PC-9 (cell line): ENCODE results near the gene NR3C1. TPM values are rescaled to one million over a fixed set of nuclear protein-coding genes. Genes with fewer than 3 reads are reported as not detected.

Experiments
- BruUV-seq: library from RNA; stranded (reverse); fragments of 400-500 nt; replicated peaks from 2 replicates; lab custom pipeline; 2021; lab: Mats Ljungman, UMichigan
- CTCF ChIA-PET: fragments of 300-600 bp; sonication (Branson Sonifier 250); formaldehyde crosslinking; loops from one replicate; lab custom pipeline; 2022; ENCODE audit warnings: antibody characterized with exemption; lab: Charles Lee
- POLR2A ChIA-PET: fragments of 300-600 bp; sonication (Branson Sonifier 250); formaldehyde crosslinking; loops from one replicate; lab custom pipeline; 2022; ENCODE audit warnings: antibody characterized with exemption; ENCODE audit not compliant: unreplicated experiment; lab: Charles Lee
- DNase-seq, 2 experiments: peaks; one replicate each; pipeline versions ENCODE4 v3.0.0 to v3.0.0-alpha.2; 2015 to 2022; ENCODE audit warnings: mixed read lengths in 1 of 2
- H2AFZ ChIP-seq: fragments of 200-600 bp; sonication (generic); 2 replicates; pipeline ENCODE4 v1.8.1; 2017; ENCODE audit warnings: antibody characterized with exemption
- H3F3A ChIP-seq: fragments of 200-600 bp; sonication (generic); 2 replicates; pipeline ENCODE4 v1.8.1; 2017; ENCODE audit warnings: antibody characterized with exemption, mild to moderate bottlenecking, low read depth; ENCODE audit not compliant: insufficient read depth
- H3K27ac ChIP-seq: fragments of 200-600 bp; sonication (generic); 2 replicates; pipeline ENCODE4 v1.6.1; 2016; ENCODE audit warnings: mixed run types
- H3K27me3 ChIP-seq: fragments of 200-600 bp; sonication (generic); 2 replicates; pipeline ENCODE4 v1.6.1; 2016; ENCODE audit warnings: low read depth, mixed run types; ENCODE audit not compliant: insufficient read depth
- H3K36me3 ChIP-seq: fragments of 200-600 bp; sonication (generic); 2 replicates; pipeline ENCODE4 v1.6.1; 2016; ENCODE audit warnings: low read depth, mixed run types
- H3K4me1 ChIP-seq: fragments of 200-600 bp; sonication (generic); replicated peaks from 2 replicates; pipeline ENCODE4 v1.6.1; 2016; ENCODE audit warnings: mixed run types; ENCODE audit not compliant: insufficient read depth
- H3K4me2 ChIP-seq: fragments of 200-600 bp; sonication (generic); 2 replicates; pipeline ENCODE4 v1.6.1; 2017; ENCODE audit warnings: mixed run types
- H3K4me3 ChIP-seq: fragments of 200-600 bp; sonication (generic); 2 replicates; pipeline ENCODE4 v1.6.1; 2016; ENCODE audit warnings: mixed run types
- H3K79me2 ChIP-seq: fragments of 200-600 bp; sonication (generic); 2 replicates; pipeline ENCODE4 v1.6.1; 2017; ENCODE audit warnings: low read depth, mixed run types
- H3K9me2 ChIP-seq: fragments of 200-600 bp; sonication (generic); 2 replicates; pipeline ENCODE4 v1.8.1; 2017; ENCODE audit warnings: mild to moderate bottlenecking; ENCODE audit not compliant: insufficient read depth
- H3K9me3 ChIP-seq: fragments of 200-600 bp; sonication (generic); 2 replicates; pipeline ENCODE4 v1.8.1; 2016; ENCODE audit warnings: low read depth; ENCODE audit not compliant: insufficient read depth
- H4K20me1 ChIP-seq: fragments of 200-600 bp; sonication (generic); 2 replicates; pipeline ENCODE4 v1.8.1; 2017; ENCODE audit not compliant: insufficient read depth
- CTCF ChIP-seq: fragments of 200-600 bp; sonication (generic); conservative IDR thresholded peaks from 2 replicates; pipeline ENCODE4 v1.6.1; 2017; ENCODE audit warnings: mixed run types, antibody characterized with exemption, mild to moderate bottlenecking, moderate library complexity
- EZH2 ChIP-seq: fragments of 200-600 bp; sonication (generic); IDR thresholded peaks from 2 replicates; pipeline ENCODE4 v1.8.0; 2017; ENCODE audit warnings: antibody characterized with exemption, low read depth
- intact Hi-C: fragments of 100-400 bp; cut with micrococcal nuclease; formaldehyde crosslinking; loops from one replicate; pipeline ENCODE4 v1.10.0; 2022; ENCODE audit not compliant: unreplicated experiment
- total RNA-seq: library from RNA; stranded (reverse); gene quantifications from 2 replicates; pipeline ENCODE4 v1.2.3, GENCODE V29; 2021

The NR3C1 gene
- total RNA-seq, 1 experiment from 2014 or later: 52.8 TPM

- H3K9me3 ChIP-seq: no peaks in the 10 kb centered on the region
- H3K27me3 ChIP-seq: no peaks in the 10 kb centered on the region
- H3K27ac ChIP-seq: no peak overlapping the region
- ChIA-PET POLR2A (no interaction called here), CTCF (no interaction called here)
- H3K36me3 ChIP-seq: no peaks in the 10 kb centered on the region
- intact Hi-C loops: no loop called here
- TF ChIP-seq CTCF (no peak), EZH2 (no peak)
- no peaks in the 10 kb centered on the region for H3K9me2 ChIP-seq
- no peak for DNase-seq
- no TSS peak for BruUV-seq
- peaks cover 20% of the 10 kb centered on the region for H3K4me1 ChIP-seq
- H3F3A ChIP-seq: peaks cover 18% of the 10 kb centered on the region; the same call in 1 of the 2 replicates
- peaks cover 59% of the 10 kb centered on the region for H3K79me2 ChIP-seq
- H3K4me2 ChIP-seq: no peak overlapping the region
- peaks cover 3% of the 10 kb centered on the region; the same call in 1 of the 2 replicates for H4K20me1 ChIP-seq
- H2AFZ ChIP-seq: no peak overlapping the region
- H3K4me3 ChIP-seq: no peak overlapping the region
Measured at GRCh38 chr5:143373076-143373475, 30.4 kb downstream of the NR3C1 start.

- intact Hi-C loops: no loop called here
- peaks cover 10% of the 10 kb centered on the region; the same call in 1 of the 2 replicates for H3F3A ChIP-seq
- peaks cover 3% of the 10 kb centered on the region; the same call in 1 of the 2 replicates for H4K20me1 ChIP-seq
- no peak overlapping the region for H3K4me3 ChIP-seq
- POLR2A ChIA-PET: interaction anchor here (0.6 kb wide), 1 partner anchor 57 kb away, joined by 3 read pairs; no protein-coding TSS in a partner anchor
- no peak overlapping the region for H3K4me2 ChIP-seq
- no peaks in the 10 kb centered on the region for H3K9me2 ChIP-seq
- no peak overlapping the region for H3K27ac ChIP-seq
- H3K79me2 ChIP-seq: peaks cover 61% of the 10 kb centered on the region
- H3K4me1 ChIP-seq: peaks cover 13% of the 10 kb centered on the region
- no peaks in the 10 kb centered on the region for H3K27me3 ChIP-seq
- H3K36me3 ChIP-seq: no peaks in the 10 kb centered on the region
- BruUV-seq: no TSS peak
- H3K9me3 ChIP-seq: no peaks in the 10 kb centered on the region
- CTCF ChIA-PET: no interaction called here
- TF ChIP-seq CTCF (no peak), EZH2 (no peak)
- DNase-seq: no peak
- no peak overlapping the region for H2AFZ ChIP-seq
Measured at GRCh38 chr5:143372187-143372829, 31.2 kb downstream of the NR3C1 start.

- BruUV-seq: no TSS peak
- H3K4me2 ChIP-seq: no peak overlapping the region
- H3K4me3 ChIP-seq: no peak overlapping the region
- no peaks in the 10 kb centered on the region for H3K9me2 ChIP-seq
- no peaks in the 10 kb centered on the region for H3F3A ChIP-seq
- peaks cover 64% of the 10 kb centered on the region for H3K79me2 ChIP-seq
- DNase-seq: no peak
- H3K27ac ChIP-seq: no peak overlapping the region
- intact Hi-C loops: no loop called here
- H3K36me3 ChIP-seq: no peaks in the 10 kb centered on the region
- no peaks in the 10 kb centered on the region for H3K9me3 ChIP-seq
- H4K20me1 ChIP-seq: peaks cover 6% of the 10 kb centered on the region
- ChIA-PET POLR2A (no interaction called here), CTCF (no interaction called here)
- no peak overlapping the region for H2AFZ ChIP-seq
- no peaks in the 10 kb centered on the region for H3K27me3 ChIP-seq
- no peaks in the 10 kb centered on the region for H3K4me1 ChIP-seq
- TF ChIP-seq CTCF (no peak), EZH2 (no peak)
Measured at GRCh38 chr5:143370440-143370839, 33.0 kb downstream of the NR3C1 start.
